ENCODE results near the gene PAOX. TPM values are rescaled to one million over a fixed set of nuclear protein-coding genes. Genes with fewer than 3 reads are reported as not detected.

The PAOX gene
- total and polyA plus RNA-seq, 2 of the 13 experiments (the other 11 are each of a cell fraction or from before 2014, with no cell fraction given), result 0.49 to 0.77 TPM

- TF ChIP-seq ZSCAN5A (CRISPR knock-in tag; IDR thresholded peaks at IDR 0.05; ENCODE audit: borderline replicate concordance), result peak; percentile 26; the same call in 1 of the 2 replicates
- peak; percentile 94 for TF ChIP-seq ZNF574 (CRISPR knock-in tag; IDR thresholded peaks at IDR 0.05)
- peak; percentile 59; the same call in 1 of the 2 replicates for TF ChIP-seq RNF219 (CRISPR knock-in tag; IDR thresholded peaks at IDR 0.05)
- TF ChIP-seq FOXO1 (CRISPR knock-in tag; IDR thresholded peaks at IDR 0.05), result peak; percentile 69
- TF ChIP-seq ZNF839 (CRISPR knock-in tag; IDR thresholded peaks at IDR 0.05; ENCODE audit: borderline replicate concordance), result peak; percentile 96
- no peak for TF ChIP-seq USF2 (IDR thresholded peaks at IDR 0.05; ENCODE audit: low read depth, low read length)
- TF ChIP-seq USF2 (CRISPR knock-in tag; IDR thresholded peaks at IDR 0.05; ENCODE audit: borderline replicate concordance), result no peak
- TF ChIP-seq TERF1 (CRISPR knock-in tag; IDR thresholded peaks at IDR 0.05), result peak; percentile 97
- TF ChIP-seq ZHX2 (IDR thresholded peaks at IDR 0.05; ENCODE audit: low read depth), result peak; percentile 86
- TF ChIP-seq ZHX2 (CRISPR knock-in tag; IDR thresholded peaks at IDR 0.05; ENCODE audit: borderline replicate concordance), result no peak
- 0 out of 2 replicates have a peak, but pooled peaks have one; percentile 30 for TF ChIP-seq STAT5B (CRISPR knock-in tag; IDR thresholded peaks at IDR 0.05)
- peak; percentile 80; the same call in 1 of the 2 replicates for TF ChIP-seq GZF1 (CRISPR knock-in tag; IDR thresholded peaks at IDR 0.05)
These were observed 15.1 kb downstream of the PAOX start, which contains the start of gene MTG1 (continued) for GRCh38 chr10:133394064-133394663.

Data from HepG2 (cell line).